Measurements from ENCODE around the gene DSG1.

The DSG1 gene

DNA sequence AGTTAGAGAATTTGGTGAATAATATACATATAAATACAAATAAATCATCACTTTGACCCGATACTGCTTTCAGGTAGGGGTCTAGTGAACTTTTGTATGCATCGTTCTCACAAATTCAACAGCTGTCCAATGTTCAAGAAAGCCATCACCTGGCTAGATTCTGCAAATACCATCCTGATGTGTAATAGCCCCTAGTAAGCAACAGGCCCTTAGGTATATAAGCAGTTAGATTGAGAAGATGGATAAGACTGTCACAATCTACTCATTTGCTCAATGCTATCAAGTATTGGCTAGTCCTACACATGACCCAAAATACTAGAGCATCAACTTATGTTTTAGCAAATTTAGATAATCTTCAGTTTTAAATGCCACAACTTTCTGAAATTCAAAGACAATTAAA lies 20.7 kb upstream of the DSG1 start:
- in situ Hi-C loops (cut with MboI; ENCODE audit: low sequenced_read_pairs, unreplicated experiment) = no loop called here

DNA sequence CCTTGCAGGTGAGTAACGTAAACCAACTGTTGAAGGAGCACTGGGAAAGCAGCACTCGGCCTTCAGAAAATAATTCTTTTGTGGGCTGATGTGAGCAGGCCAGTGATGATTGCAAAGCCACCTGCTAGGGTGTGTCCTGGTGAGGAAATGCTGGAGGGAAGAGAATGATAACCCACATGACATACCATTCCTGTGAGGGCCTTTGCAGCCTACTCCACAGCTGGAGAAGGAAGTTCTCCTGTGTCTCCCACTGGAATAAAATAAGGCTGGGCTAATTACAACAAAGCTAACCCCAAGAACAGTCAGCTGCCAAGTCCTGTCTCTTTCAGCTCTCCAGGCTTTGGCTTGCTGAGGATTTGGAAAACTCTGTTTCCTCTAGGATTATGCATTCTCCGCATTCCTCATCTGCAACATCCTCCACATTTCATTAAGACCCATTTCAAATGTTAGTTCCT lies 16.7 kb upstream of the DSG1 start:
- DNase-seq (ENCODE audit: low spot score) = no peak
- in situ Hi-C loops (cut with MboI; ENCODE audit: low sequenced_read_pairs, unreplicated experiment) = no loop called here
- TF ChIP-seq, protein P1, sequence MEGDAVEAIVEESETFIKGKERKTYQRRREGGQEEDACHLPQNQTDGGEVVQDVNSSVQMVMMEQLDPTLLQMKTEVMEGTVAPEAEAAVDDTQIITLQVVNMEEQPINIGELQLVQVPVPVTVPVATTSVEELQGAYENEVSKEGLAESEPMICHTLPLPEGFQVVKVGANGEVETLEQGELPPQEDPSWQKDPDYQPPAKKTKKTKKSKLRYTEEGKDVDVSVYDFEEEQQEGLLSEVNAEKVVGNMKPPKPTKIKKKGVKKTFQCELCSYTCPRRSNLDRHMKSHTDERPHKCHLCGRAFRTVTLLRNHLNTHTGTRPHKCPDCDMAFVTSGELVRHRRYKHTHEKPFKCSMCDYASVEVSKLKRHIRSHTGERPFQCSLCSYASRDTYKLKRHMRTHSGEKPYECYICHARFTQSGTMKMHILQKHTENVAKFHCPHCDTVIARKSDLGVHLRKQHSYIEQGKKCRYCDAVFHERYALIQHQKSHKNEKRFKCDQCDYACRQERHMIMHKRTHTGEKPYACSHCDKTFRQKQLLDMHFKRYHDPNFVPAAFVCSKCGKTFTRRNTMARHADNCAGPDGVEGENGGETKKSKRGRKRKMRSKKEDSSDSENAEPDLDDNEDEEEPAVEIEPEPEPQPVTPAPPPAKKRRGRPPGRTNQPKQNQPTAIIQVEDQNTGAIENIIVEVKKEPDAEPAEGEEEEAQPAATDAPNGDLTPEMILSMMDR (IDR thresholded peaks at IDR 0.05; ENCODE audit: borderline replicate concordance, control extremely low read depth, extremely low read depth, insufficient read depth, missing control alignments) = no peak

More for the DNA sequence above, 20.7 kb upstream of the DSG1 start:
- TF ChIP-seq, protein P1 (IDR thresholded peaks at IDR 0.05; ENCODE audit: borderline replicate concordance, control extremely low read depth, extremely low read depth, insufficient read depth, missing control alignments) = no peak
- no peak for DNase-seq (ENCODE audit: low spot score)

DNA sequence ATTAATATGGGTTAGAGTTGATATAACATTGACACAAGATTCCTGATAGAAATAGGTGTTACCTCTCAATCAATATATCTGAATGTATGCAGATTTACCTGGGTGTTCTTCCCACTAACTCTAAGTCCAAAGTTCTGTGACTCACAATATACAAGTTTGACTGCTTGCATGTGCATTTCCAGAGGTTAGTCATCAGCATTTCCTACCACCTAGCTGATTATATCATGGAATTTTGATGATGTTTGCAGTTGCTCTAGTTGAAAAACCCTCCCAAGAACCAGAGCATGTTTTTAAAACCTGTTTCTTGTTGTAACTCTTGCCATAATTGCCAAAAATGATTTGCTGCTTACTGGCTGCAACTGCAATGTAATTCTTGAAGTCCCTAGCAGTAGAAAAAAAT lies 15.0 kb upstream of the DSG1 start:
- in situ Hi-C loops (cut with MboI; ENCODE audit: low sequenced_read_pairs, unreplicated experiment) = no loop called here
- TF ChIP-seq, protein P1 (IDR thresholded peaks at IDR 0.05; ENCODE audit: borderline replicate concordance, control extremely low read depth, extremely low read depth, insufficient read depth, missing control alignments) = no peak
- no peak for DNase-seq (ENCODE audit: low spot score)

DNA sequence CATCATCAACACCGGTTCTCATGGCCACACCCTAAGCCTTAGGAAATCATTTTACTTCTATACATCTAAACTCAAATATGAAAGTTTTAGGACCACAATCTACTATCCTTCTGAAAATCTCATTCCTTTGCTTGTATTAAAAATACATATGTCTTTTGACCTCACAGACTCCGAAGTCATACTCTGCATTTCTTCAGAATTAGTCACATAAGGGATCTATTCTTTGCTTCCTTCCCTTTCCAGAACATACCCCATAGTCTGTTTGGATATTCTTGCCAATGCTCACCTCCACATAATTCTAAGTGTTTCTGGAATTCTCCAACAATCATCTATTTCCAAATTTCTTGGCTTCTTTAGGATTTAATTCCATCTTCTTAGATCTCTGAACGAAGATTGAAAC lies 14.2 kb upstream of the DSG1 start:
- TF ChIP-seq, protein P1 (IDR thresholded peaks at IDR 0.05; ENCODE audit: borderline replicate concordance, control extremely low read depth, extremely low read depth, insufficient read depth, missing control alignments) = no peak
- no peak for DNase-seq (ENCODE audit: low spot score)
- in situ Hi-C loops (cut with MboI; ENCODE audit: low sequenced_read_pairs, unreplicated experiment) = no loop called here

DNA sequence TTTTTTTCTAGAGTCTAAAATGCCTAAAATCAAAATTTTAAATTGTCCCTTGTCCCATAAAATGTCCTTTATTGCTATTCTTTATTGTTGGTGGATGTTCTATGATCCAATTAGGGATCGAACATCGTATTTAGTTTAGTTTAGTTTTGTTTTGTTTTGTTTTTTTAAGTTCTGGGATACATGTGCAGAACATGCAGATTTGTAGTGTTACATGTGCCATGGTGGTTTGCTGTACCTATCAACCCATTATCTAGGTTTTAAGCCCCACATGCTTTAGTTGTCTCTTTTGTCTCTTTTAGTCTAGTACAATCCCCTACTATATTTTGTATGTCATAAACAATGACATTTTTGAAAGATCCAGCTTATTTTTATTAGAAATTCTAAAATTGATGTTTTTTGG lies 8.8 kb upstream of the DSG1 start:
- TF ChIP-seq, protein P1 (IDR thresholded peaks at IDR 0.05; ENCODE audit: borderline replicate concordance, control extremely low read depth, extremely low read depth, insufficient read depth, missing control alignments) = no peak
- DNase-seq (ENCODE audit: low spot score) = no peak
- in situ Hi-C loops (cut with MboI; ENCODE audit: low sequenced_read_pairs, unreplicated experiment) = no loop called here

DNA sequence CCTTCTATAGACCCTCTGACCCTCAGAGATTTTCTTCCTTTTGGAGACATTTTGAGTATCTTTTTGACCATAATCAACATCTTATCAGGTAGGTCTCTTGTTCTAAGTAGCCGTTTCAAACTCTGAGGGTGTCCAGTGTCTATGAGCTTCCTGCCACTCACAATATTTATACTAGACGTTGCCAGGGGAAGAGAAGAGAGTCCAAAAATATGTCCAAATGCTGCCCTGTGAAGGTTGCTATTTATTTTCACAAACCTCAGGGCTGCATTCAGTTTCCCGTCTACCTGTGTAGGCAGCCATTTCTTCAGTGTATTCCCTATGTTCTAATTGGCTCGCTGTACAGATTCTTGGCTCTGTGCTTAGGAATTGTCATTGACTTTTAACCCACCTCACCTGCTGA lies 986 bp upstream of the DSG1 start:
- in situ Hi-C loops (cut with MboI; ENCODE audit: low sequenced_read_pairs, unreplicated experiment) = no loop called here
- TF ChIP-seq, protein P1 (IDR thresholded peaks at IDR 0.05; ENCODE audit: borderline replicate concordance, control extremely low read depth, extremely low read depth, insufficient read depth, missing control alignments) = no peak

DNA sequence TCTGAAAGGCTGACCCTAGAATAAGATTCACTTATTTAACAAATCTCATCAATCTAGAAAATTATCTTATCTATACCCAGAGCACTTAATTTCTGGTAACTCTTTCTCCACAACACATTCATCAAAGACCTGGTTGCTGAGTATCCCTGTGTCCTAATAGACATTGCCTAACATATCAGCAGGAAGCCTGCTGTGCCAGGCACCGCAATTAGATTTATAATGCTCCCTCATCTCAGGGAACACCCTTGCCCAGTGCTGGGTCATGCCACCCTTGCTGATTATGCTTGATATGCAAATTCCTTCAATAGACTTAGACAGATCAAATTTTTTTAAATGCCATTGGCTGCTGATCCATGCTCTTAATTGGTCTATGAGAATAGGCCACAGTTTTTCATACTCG lies 3.8 kb downstream of the DSG1 start:
- TF ChIP-seq, protein P1 (IDR thresholded peaks at IDR 0.05; ENCODE audit: borderline replicate concordance, control extremely low read depth, extremely low read depth, insufficient read depth, missing control alignments) = no peak
- in situ Hi-C loops (cut with MboI; ENCODE audit: low sequenced_read_pairs, unreplicated experiment) = no loop called here
- DNase-seq (ENCODE audit: low spot score) = no peak

More for the DNA sequence above, 986 bp upstream of the DSG1 start:
- DNase-seq (ENCODE audit: low spot score) = no peak

All from GM13976 (cell line).